PFSK-1 (cell line): Measurements from ENCODE around the gene PIGV. TPM values are rescaled to one million over a fixed set of nuclear protein-coding genes. Genes with fewer than 3 reads are reported as not detected.

Experiments used
- FOXP2 ChIP-seq: optimal IDR thresholded peaks from 2 replicates; pipeline ENCODE3; 2011; ENCODE audit warnings: borderline replicate concordance, control low read depth, inconsistent platforms; ENCODE audit not compliant: insufficient read depth; ENCODE audit errors: extremely low read length, extremely low read depth
- POLR2AphosphoS5 ChIP-seq: IDR thresholded peaks from 2 replicates; pipeline ENCODE4 v1.6.1; 2012; ENCODE audit warnings: low read depth, mild to moderate bottlenecking, control low read depth, low read length, moderate library complexity
- REST ChIP-seq, 2 experiments: IDR thresholded peaks; 2 replicates each; pipeline versions ENCODE4 v1.6.1 to v1.8.0; 2011 to 2012; ENCODE audit warnings: low read depth in 2 of 2, low read length in 2 of 2, control low read depth in 1 of 2, inconsistent platforms in 1 of 2, mild to moderate bottlenecking in 1 of 2, moderate library complexity in 1 of 2; ENCODE audit not compliant: insufficient read depth in 1 of 2
- SIN3A ChIP-seq: IDR thresholded peaks from 2 replicates; pipeline ENCODE4 v1.6.1; 2012; ENCODE audit warnings: mild to moderate bottlenecking, low read length, moderate library complexity, borderline replicate concordance; ENCODE audit not compliant: insufficient read depth
- TAF1 ChIP-seq: IDR thresholded peaks from 2 replicates; pipeline ENCODE4 v1.6.1; 2012; ENCODE audit warnings: low read length, control low read depth, borderline replicate concordance; ENCODE audit not compliant: insufficient read depth
- polyA plus RNA-seq: library from polyadenylated mRNA; unstranded; fragments of >200 nt; gene quantifications from one replicate; pipeline ENCODE4 v1.2.1, GENCODE V29; 2012; ENCODE audit warnings: low read depth, missing spikeins; ENCODE audit not compliant: insufficient read length

The PIGV gene
- 3.0 TPM for polyA plus RNA-seq

DNA sequence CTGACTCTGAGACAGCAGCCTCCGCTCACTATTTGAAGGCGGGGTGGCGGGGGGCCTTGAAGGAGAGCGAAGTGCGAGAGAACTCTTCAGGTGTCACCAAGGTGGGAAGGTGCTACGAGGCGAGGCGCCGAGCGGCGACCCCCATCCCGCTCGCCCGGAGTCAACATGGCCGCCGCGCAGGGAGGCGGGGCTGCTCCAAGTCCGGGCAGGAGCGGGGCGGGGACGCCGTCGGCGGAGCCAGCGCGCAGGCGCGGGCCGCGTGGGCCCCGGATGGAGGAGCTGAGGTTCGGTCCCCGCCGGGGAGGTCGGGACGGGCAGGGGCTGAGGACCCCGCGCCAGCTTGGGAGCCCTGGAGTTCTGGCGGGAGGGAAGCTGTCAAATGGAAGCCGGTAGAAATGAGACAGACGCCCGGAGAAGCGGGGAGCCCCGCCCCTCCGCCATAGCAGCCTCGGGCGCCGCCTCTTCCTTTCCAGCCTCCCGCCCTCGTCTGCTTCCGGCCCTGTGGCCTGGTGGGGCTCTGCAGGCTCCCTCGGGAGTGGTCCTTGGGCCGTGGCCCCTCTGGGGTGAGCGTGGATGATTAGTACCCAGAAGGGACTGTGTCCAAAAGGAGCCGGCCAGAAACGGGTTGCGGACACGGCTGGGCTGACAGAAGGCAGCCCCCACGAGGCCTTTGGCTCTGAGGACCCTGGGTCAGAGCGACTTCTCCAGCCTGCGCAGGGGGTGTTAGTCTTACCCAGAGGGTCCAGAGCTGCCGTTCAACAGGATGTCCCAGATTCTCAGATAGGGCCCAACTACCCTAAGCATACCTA is at the start of gene PIGV:
Gene PIGV (plus strand): TSS at position 245 of the 809 bp plus-strand sequence. CDS start 2,866 bp downstream, outside the sequence.
- TF ChIP-seq REST (IDR thresholded peaks at IDR 0.05; ENCODE audit: insufficient read depth in 1 of 2, low read depth in 2 of 2, low read length in 2 of 2) (0 out of 4 replicates have a peak, but pooled peaks of 1 of the 2 experiments have one; percentile 31), POLR2AphosphoS5 (peak; percentile 85), TAF1 (peak; percentile 84; the same call in 1 of the 2 replicates), SIN3A (no peak), FOXP2 (no peak)

GRCh38 chr1:26739329-26739914 is 48.3 kb upstream of the PIGV start:
- TF ChIP-seq SIN3A (no peak), POLR2AphosphoS5 (no peak)

DNA sequence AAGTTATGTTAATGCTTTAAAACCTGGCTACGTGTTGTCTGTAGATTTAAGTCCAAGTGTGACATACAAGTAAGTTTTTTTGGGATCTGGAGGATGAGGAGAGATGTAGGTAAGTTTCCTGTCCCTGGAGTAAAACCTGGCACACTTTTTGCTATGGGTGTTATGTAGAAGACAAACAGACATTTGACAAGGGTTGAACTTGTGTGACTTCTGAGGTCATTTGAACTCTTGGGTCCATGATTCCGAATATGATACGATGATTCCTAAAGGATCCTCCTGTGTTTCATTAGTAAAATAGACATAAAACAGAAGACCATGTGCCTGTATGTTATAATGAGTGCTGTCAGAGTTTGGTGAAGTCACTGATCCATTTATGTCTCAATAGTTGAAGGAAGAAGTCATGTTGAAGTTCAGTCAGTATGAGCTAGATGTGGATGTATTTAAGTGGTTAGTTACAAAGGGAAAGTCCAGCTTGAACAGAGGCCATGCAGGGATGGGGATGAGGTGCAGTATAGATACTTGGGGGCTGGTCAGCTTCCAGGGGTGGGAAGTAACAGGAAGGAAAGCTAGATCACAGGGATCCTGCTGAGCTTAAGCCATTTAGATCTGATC is 47.6 kb upstream of the PIGV start:
- TF ChIP-seq TAF1: no peak
- no peak for TF ChIP-seq SIN3A
- TF ChIP-seq FOXP2: no peak
- TF ChIP-seq POLR2AphosphoS5: no peak
- no peak for TF ChIP-seq REST (IDR thresholded peaks at IDR 0.05; ENCODE audit: insufficient read depth in 1 of 2, low read depth in 2 of 2, low read length in 2 of 2)

- TF ChIP-seq SIN3A (no peak), TAF1 (no peak), REST (IDR thresholded peaks at IDR 0.05; ENCODE audit: insufficient read depth in 1 of 2, low read depth in 2 of 2, low read length in 2 of 2) (no peak), POLR2AphosphoS5 (no peak), FOXP2 (no peak)
These were observed 46.8 kb upstream of the PIGV start for GRCh38 chr1:26740952-26741351.

DNA sequence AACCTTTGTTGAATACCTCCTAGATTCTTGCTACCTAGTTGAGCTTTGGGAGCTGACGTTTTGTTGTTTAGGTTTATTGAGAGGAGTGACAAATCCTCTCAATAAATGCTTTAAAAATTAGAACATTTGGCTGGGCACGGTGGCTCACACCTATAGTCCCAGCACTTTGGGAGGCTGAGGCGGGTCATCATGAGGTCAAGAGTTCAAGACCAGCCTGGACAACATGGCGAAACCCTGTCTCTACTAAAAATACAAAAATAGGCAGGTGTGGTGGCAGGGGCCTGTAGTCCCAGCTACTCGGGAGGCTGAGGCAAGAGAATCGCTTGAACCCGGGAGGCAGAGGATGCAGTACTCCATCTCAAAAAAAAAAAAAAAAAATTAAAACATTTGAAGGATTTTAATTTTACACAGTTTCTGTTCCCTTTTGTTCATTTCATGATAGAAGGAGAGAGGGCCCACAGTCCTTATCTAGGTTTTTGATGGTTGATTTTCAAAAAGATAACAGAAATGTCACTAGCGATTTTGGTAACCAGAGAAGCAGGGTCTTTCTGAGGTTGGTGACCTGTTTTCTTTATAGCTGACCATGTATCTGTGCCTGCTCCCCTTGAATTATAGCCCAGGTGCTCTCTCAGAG is 44.2 kb upstream of the PIGV start:
- TF ChIP-seq REST (IDR thresholded peaks at IDR 0.05; ENCODE audit: insufficient read depth in 1 of 2, low read depth in 2 of 2, low read length in 2 of 2) (no peak), TAF1 (no peak), SIN3A (no peak), FOXP2 (no peak), POLR2AphosphoS5 (no peak)
